Measurements from ENCODE around the gene UCK2.

The UCK2 gene

DNA sequence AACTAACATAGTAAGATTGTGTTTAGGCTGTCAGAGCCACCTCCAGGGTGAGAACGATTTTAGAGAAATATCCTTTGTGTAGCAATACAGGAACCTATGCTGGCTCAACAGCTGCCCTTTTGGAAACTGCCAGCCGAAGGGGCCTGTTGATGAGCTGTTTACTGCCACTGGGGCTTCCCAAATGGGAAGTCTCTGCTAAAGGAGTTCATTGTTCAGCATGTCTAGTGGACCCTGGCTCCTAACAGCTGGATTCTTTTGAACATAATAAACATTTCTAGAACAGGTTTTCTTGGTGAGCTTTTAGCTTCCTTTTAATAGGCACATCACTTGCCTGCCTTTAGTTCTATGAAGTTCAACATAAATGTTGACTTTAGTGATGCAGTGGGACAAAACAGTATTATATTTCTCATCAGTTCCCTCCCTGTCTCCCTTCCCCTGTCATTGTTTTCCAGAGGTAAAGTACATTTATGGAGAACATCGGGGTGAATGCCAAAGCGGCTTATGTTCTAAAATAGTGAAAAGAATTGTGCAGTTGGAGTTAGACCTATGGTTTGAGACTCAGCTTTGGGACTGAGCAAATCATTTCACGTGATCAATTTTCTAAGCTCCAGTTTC is 57.4 kb downstream of the UCK2 start:
- Histone ChIP-seq H3K27ac (0 out of 2 replicates have a peak overlapping the region, but pooled peaks have one; percentile 11), H3K27me3 (no peaks in the 10 kb centered on the region), H3K4me2 (peak overlapping the region; percentile 49), H3K36me3 (peaks cover 11% of the 10 kb centered on the region), H3K9ac (no peak overlapping the region), H4K20me1 (peaks cover 100% of the 10 kb centered on the region), H3K9me3 (no peaks in the 10 kb centered on the region), H3K4me3 (no peak overlapping the region), H3K4me1 (peaks cover 30% of the 10 kb centered on the region)
- no peak for TF ChIP-seq Cebpa-rat (IDR thresholded peaks at IDR 0.05)

DNA sequence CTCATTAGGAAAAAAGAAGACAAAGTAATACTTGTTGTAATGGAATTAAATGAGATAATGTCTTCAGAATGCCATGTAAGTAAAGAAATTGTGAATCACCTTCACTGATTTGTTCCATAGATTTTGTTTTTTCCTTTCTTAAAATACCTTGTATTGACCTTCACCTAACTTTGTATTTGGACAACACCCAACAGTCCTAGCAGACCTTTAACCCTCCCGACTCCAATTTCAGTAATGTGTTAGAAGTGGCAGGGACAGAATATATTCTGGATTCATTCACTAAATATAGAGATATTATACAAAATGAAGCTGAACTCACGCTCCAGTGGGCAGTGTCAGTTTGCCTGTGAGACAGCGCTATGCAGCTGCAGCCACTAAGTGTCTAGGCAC is 57.9 kb downstream of the UCK2 start:
- Histone ChIP-seq H3K27ac (no peak overlapping the region), H4K20me1 (peaks cover 100% of the 10 kb centered on the region), H3K9ac (no peak overlapping the region), H3K36me3 (peaks cover 17% of the 10 kb centered on the region), H3K4me3 (no peak overlapping the region), H3K4me2 (peak overlapping the region; percentile 49), H3K4me1 (peaks cover 30% of the 10 kb centered on the region), H3K27me3 (no peaks in the 10 kb centered on the region), H3K9me3 (no peaks in the 10 kb centered on the region)
- TF ChIP-seq Cebpa-rat (IDR thresholded peaks at IDR 0.05): no peak

DNA sequence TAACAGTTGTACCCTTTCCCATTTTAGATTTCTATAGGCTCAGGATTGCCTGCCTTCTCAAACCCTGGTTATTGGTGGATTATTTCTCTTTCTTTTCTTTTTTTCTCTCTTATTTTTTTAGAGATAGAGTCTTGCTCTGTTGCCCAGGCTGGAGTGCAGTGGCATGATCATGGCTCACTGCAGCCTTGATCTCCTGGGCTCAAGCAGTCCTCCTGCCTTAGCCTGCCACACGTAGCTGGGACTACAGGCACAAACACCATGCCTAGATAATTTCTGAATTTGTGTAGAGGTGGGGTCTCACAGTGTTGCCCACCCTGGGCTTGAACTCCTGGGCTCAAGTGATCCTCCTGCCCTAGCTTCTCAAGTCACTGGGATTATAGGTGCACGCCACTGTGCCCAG is 58.8 kb downstream of the UCK2 start:
- Histone ChIP-seq H3K27me3 (no peaks in the 10 kb centered on the region), H3K4me1 (peaks cover 30% of the 10 kb centered on the region), H3K36me3 (peaks cover 25% of the 10 kb centered on the region), H4K20me1 (peaks cover 99% of the 10 kb centered on the region), H3K9me3 (no peaks in the 10 kb centered on the region), H3K4me3 (no peak overlapping the region), H3K27ac (no peak overlapping the region), H3K9ac (no peak overlapping the region), H3K4me2 (no peak overlapping the region)
- no peak for TF ChIP-seq Cebpa-rat (IDR thresholded peaks at IDR 0.05)

DNA sequence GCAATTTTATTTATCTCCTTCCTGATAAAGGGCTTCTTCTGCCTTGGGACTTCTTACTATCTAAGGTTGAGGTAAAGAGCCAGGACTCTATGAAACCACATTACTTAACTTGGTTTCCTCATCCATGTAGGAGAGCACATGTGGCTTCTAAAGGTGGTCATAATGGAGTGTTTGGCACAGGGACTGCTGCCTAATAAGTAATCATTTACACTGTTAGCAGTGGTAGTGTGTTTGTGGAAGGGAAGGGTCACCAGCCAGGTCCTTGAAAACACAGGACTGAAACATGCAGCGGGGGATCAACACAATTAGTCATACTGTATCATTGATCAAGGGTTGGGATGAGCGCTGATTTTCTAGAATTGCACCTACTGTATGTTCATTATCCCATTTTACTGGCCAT is 59.6 kb downstream of the UCK2 start:
- H3K27ac ChIP-seq: no peak overlapping the region
- no peak overlapping the region for H3K9ac ChIP-seq
- peaks cover 33% of the 10 kb centered on the region for H3K36me3 ChIP-seq
- TF ChIP-seq Cebpa-rat (IDR thresholded peaks at IDR 0.05): no peak
- no peaks in the 10 kb centered on the region for H3K9me3 ChIP-seq
- peaks cover 98% of the 10 kb centered on the region for H4K20me1 ChIP-seq
- peaks cover 30% of the 10 kb centered on the region for H3K4me1 ChIP-seq
- no peak overlapping the region for H3K4me3 ChIP-seq
- H3K4me2 ChIP-seq: no peak overlapping the region
- H3K27me3 ChIP-seq: no peaks in the 10 kb centered on the region

DNA sequence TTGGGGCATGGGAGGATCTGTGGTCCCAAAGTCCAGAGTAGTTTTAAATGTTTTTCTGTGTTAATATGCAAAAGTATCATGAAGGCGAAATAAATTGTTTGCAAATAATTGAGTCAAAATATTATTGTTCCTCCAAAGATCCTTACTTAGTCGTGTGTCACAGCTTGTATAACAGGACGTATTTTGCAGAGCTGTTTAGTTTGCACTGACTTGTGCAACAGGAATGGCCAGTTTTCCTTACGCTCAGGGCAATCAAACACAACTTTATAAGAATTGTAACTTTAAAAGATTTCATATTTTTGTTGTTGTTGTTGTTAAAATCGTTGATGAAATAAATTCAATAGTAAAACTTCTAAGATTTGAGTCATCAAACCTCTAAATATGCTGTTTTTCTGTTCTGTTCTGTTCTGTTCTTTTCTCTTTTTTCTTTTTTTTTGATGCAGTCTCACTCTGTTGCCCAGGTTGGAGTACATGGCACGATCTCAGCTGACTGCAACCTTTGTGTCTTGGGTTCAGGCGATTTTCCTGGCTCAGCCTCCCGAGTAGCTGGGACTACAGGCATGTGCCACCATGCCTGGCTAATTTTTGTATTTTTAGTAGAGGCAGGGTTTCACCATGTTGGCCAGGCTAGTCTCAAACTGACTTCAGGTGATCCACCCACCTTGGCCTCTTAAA is 60.6 kb downstream of the UCK2 start:
- TF ChIP-seq Cebpa-rat (IDR thresholded peaks at IDR 0.05): no peak
- Histone ChIP-seq H3K27me3 (no peaks in the 10 kb centered on the region), H4K20me1 (peaks cover 98% of the 10 kb centered on the region), H3K9me3 (no peaks in the 10 kb centered on the region), H3K9ac (no peak overlapping the region), H3K27ac (no peak overlapping the region), H3K4me3 (no peak overlapping the region), H3K4me1 (peaks cover 30% of the 10 kb centered on the region), H3K36me3 (peaks cover 38% of the 10 kb centered on the region), H3K4me2 (no peak overlapping the region)

DNA sequence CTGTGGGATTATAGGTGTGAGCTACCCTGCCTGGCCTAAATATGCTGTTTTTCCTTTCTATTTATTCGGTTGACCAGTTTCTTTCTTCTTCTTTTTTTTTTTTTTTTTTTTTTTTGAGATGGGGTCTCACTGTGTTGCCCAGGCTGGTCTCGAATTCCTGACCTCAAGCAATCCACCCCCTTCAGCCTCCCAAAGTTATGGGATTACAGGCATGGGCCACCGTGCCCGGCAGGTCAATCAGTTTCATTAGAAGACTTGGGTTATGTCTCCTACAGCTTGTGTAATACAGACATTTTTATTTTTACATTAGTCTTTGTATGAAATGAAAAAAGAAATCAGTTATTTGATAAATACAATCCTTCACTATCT is 61.1 kb downstream of the UCK2 start:
- no peak overlapping the region for H3K27ac ChIP-seq
- H3K4me1 ChIP-seq: peaks cover 29% of the 10 kb centered on the region
- no peaks in the 10 kb centered on the region for H3K27me3 ChIP-seq
- no peak overlapping the region for H3K4me3 ChIP-seq
- peaks cover 43% of the 10 kb centered on the region for H3K36me3 ChIP-seq
- TF ChIP-seq Cebpa-rat (IDR thresholded peaks at IDR 0.05): no peak
- no peak overlapping the region for H3K4me2 ChIP-seq
- no peaks in the 10 kb centered on the region for H3K9me3 ChIP-seq
- H4K20me1 ChIP-seq: peaks cover 98% of the 10 kb centered on the region
- no peak overlapping the region for H3K9ac ChIP-seq

DNA sequence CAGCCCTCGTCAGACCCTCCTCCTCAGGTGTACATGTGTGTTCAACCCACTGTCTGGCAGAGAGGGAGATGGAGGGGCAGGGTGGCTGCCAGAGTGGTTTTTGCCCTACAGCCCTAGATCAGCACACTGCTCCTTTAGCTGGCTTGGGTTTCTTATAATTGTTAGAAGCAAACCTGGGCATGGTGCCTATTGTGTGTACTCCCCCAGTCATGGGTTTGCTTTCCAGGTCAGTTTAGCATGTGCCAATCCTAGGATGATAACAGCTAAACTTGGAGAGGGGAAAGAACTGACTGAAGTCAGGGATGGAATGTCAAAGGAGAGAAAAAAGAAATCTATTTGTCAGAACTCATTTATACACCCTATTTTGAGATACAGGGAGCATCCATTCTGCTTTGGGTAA is 63.3 kb downstream of the UCK2 start:
- Histone ChIP-seq H3K4me1 (peaks cover 7% of the 10 kb centered on the region), H3K4me3 (no peak overlapping the region), H3K9ac (no peak overlapping the region), H3K27ac (no peak overlapping the region), H3K27me3 (no peaks in the 10 kb centered on the region), H3K36me3 (peaks cover 65% of the 10 kb centered on the region), H3K4me2 (no peak overlapping the region), H4K20me1 (peaks cover 98% of the 10 kb centered on the region), H3K9me3 (no peaks in the 10 kb centered on the region)
- no peak for TF ChIP-seq Cebpa-rat (IDR thresholded peaks at IDR 0.05)

DNA sequence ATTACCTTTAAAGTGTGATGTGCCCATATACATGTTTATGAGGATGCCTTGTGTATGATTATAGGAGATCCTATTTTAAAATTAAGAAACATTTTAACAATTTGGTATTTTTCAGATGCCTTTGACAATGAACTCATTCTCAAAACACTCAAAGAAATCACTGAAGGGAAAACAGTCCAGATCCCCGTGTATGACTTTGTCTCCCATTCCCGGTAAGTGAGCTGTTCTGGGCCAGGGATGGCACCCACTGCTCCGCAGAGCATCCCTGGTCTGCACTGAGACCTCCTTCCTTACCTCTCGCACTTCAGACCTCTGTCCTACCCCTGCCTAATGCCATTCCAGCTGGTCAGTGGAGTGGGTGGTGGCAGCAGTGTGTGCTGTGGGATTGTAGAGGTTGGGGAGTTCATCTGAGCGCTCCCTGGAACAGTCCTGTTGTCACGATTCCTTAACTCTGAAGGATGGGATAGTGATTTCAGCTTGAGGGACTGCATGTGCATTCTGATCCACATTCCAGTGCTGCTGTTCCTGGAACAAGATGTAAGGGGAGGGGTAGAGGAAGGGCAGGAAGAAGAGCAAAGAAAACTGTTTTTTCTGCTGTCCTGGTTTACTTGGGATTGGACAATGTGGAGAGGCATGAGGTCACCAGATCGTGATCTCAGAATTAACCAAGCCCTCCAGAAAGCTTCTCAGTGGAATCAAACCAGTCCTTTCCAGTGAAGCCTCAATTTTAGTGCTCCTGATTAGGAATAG is 63.9 kb downstream of the UCK2 start:
- Histone ChIP-seq H4K20me1 (peaks cover 98% of the 10 kb centered on the region), H3K9ac (no peak overlapping the region), H3K9me3 (no peaks in the 10 kb centered on the region), H3K36me3 (peaks cover 71% of the 10 kb centered on the region), H3K27ac (no peak overlapping the region), H3K4me1 (peaks cover 1% of the 10 kb centered on the region; the same call in 1 of the 2 replicates), H3K4me2 (no peak overlapping the region), H3K27me3 (no peaks in the 10 kb centered on the region), H3K4me3 (no peak overlapping the region)
- TF ChIP-seq Cebpa-rat (IDR thresholded peaks at IDR 0.05): no peak

DNA sequence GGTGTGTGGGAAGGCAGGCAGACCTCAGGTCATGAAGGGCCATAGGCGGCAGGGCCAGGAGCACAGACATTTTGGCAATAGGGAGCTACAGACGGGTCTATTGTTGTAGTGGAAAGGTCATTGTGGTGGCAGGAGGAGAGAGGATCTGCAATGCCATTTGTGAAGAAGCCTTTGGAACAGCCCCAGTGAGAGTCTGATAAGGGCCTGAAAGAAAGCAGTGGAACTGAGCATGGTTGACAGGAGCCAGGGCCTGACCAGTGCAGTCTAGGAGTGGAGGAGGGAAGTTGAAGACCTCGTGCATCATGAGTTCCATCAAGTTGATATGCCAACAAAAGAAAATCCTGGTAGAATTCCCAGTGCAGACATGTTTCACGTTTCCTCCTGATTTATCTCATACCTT is 65.5 kb downstream of the UCK2 start:
- Histone ChIP-seq H3K4me3 (no peak overlapping the region), H3K4me2 (no peak overlapping the region), H3K27me3 (no peaks in the 10 kb centered on the region), H3K27ac (no peak overlapping the region), H3K9me3 (no peaks in the 10 kb centered on the region), H3K4me1 (no peaks in the 10 kb centered on the region), H3K36me3 (peaks cover 87% of the 10 kb centered on the region), H3K9ac (no peak overlapping the region), H4K20me1 (peaks cover 98% of the 10 kb centered on the region)
- TF ChIP-seq Cebpa-rat (IDR thresholded peaks at IDR 0.05): no peak

DNA sequence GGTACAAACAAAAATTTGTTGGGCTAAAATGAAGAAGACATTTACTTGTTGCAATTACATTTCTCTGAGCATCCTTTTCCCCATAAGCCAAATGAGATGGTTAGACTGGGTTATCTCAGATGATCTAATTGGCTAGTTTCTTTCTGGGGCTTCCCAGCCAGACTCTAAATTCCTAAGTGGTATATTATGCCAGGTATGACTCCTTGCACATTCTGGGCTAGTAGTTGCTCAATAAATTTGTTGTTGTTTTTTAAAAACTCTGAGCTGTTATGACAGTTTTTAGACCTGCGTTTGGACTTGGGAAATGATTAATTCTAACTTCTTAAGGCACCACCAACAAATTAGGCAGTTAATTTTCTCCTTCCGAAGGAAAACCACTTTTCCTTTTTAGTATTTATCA is 66.1 kb downstream of the UCK2 start:
- Histone ChIP-seq H3K4me1 (no peaks in the 10 kb centered on the region), H3K36me3 (peaks cover 93% of the 10 kb centered on the region), H3K9ac (no peak overlapping the region), H3K27me3 (no peaks in the 10 kb centered on the region), H3K9me3 (no peaks in the 10 kb centered on the region), H3K4me3 (no peak overlapping the region), H3K27ac (no peak overlapping the region), H4K20me1 (peaks cover 98% of the 10 kb centered on the region), H3K4me2 (no peak overlapping the region)
- TF ChIP-seq Cebpa-rat (IDR thresholded peaks at IDR 0.05): no peak

All from BLaER1 (cell line).